GM21737 (cell line): ENCODE data around the gene LRRC59.
"Not testable (repeated sequence)": the region's sequence is repeated elsewhere in the genome, so short reads cannot be mapped to it uniquely, and the experiment has no call there.

Experiments
- ATAC-seq: cut with Tn5 transposase; IDR thresholded peaks from one replicate; pipeline ENCODE4 v1.9.1; 2021; ENCODE audit warnings: mild to moderate bottlenecking, moderate library complexity; ENCODE audit not compliant: unreplicated experiment

The LRRC59 gene

GRCh38 chr17:50348522-50349242 lies 48.6 kb downstream of the LRRC59 start:
- no peak for ATAC-seq

GRCh38 chr17:50347894-50348291 lies 49.4 kb downstream of the LRRC59 start:
- ATAC-seq, result no peak

GRCh38 chr17:50347117-50347893 lies 50.0 kb downstream of the LRRC59 start:
- no peak for ATAC-seq

GRCh38 chr17:50346313-50347116 lies 50.8 kb downstream of the LRRC59 start:
- peak; percentile 53 for ATAC-seq

- ATAC-seq, result peak; percentile 74
Observed at GRCh38 chr17:50345432-50346312, 51.7 kb downstream of the LRRC59 start, which contains the start of gene XYLT2. Gene XYLT2 (plus strand): TSS chr17:50346126. CDS start chr17:50346141, 15 bp downstream.

- ATAC-seq, result no peak
Observed at GRCh38 chr17:50344731-50345365, 52.5 kb downstream of the LRRC59 start.

- no peak for ATAC-seq
Observed at GRCh38 chr17:50339381-50339780, 57.9 kb downstream of the LRRC59 start.

GRCh38 chr17:50338645-50339044 lies 58.7 kb downstream of the LRRC59 start:
- ATAC-seq, result no peak

GRCh38 chr17:50337956-50338355 lies 59.4 kb downstream of the LRRC59 start:
- no peak for ATAC-seq

GRCh38 chr17:50333291-50334057 lies 63.8 kb downstream of the LRRC59 start:
- not testable (repeated sequence) for ATAC-seq

GRCh38 chr17:50332196-50332595 lies 65.1 kb downstream of the LRRC59 start:
- ATAC-seq, result no peak
